ENCODE measurements around the gene KCNJ18. TPM values are rescaled to one million over a fixed set of nuclear protein-coding genes. Genes with fewer than 3 reads are reported as not detected.
"Not testable (repeated sequence)": the region's sequence is repeated elsewhere in the genome, so short reads cannot be mapped to it uniquely, and the experiment has no call there.

Gene KCNJ18
- total RNA-seq, 2 experiments from 2014 or later: not detected

GRCh38 chr17:21674242-21674731 is 18.0 kb upstream of the KCNJ18 start:
- H3K9me3 ChIP-seq (ENCODE audit: low read length): no peaks in the 10 kb centered on the region
- H3K4me1 ChIP-seq (ENCODE audit: insufficient read depth, low read length, poor library complexity, severe bottlenecking): no peaks in the 10 kb centered on the region
- H3K36me3 ChIP-seq (ENCODE audit: insufficient read depth, low read length): no peaks in the 10 kb centered on the region
- intact Hi-C loops (cut with micrococcal nuclease; ENCODE audit: unreplicated experiment): no loop called here
- H3K4me2 ChIP-seq (ENCODE audit: low read length): no peak overlapping the region
- no peak overlapping the region for H2AFZ ChIP-seq (ENCODE audit: low read length)
- no peak for DNase-seq (ENCODE audit: low spot score)
- no peak overlapping the region for H3K4me3 ChIP-seq (ENCODE audit: low read depth, low read length, poor library complexity, severe bottlenecking)
- H3K79me2 ChIP-seq (ENCODE audit: insufficient read depth, low read depth, low read length): no peaks in the 10 kb centered on the region
- no peaks in the 10 kb centered on the region for H3K9me2 ChIP-seq (ENCODE audit: insufficient read depth, low read length)
- TF ChIP-seq EZH2phosphoT487 (IDR thresholded peaks at IDR 0.05; ENCODE audit: borderline replicate concordance, low read depth, low read length) (no peak), CTCF (conservative IDR thresholded peaks at IDR 0.05; ENCODE audit: low read length) (no peak)
- H4K20me1 ChIP-seq (ENCODE audit: insufficient read depth, low read length): no peaks in the 10 kb centered on the region
- ChIA-PET CTCF (ENCODE audit: unreplicated experiment) (no interaction called here), POLR2A (interaction anchor here (0.7 kb wide), 1 partner anchor 146 kb away, joined by 3 read pairs; no protein-coding TSS in a partner anchor)
- H3K27ac ChIP-seq (ENCODE audit: low read depth, low read length, poor library complexity, severe bottlenecking): no peak overlapping the region
- BruUV-seq (replicated peaks): no TSS peak

- intact Hi-C loops (cut with micrococcal nuclease; ENCODE audit: unreplicated experiment); H3K79me2 ChIP-seq (ENCODE audit: insufficient read depth, low read depth, low read length); H4K20me1 ChIP-seq (ENCODE audit: insufficient read depth, low read length); CTCF ChIA-PET (ENCODE audit: unreplicated experiment); BruUV-seq (replicated peaks); H3K9me2 ChIP-seq (ENCODE audit: insufficient read depth, low read length); H3K9me3 ChIP-seq (ENCODE audit: low read length); H3K4me3 ChIP-seq (ENCODE audit: low read depth, low read length, poor library complexity, severe bottlenecking); H2AFZ ChIP-seq (ENCODE audit: low read length); H3K4me1 ChIP-seq (ENCODE audit: insufficient read depth, low read length, poor library complexity, severe bottlenecking); DNase-seq (ENCODE audit: low spot score); H3K36me3 ChIP-seq (ENCODE audit: insufficient read depth, low read length); H3K4me2 ChIP-seq (ENCODE audit: low read length); H3K27ac ChIP-seq (ENCODE audit: low read depth, low read length, poor library complexity, severe bottlenecking): not testable (repeated sequence)
- POLR2A ChIA-PET: interaction anchor here (0.7 kb wide), 1 partner anchor 146 kb away, joined by 3 read pairs; no protein-coding TSS in a partner anchor
Observed at GRCh38 chr17:21674891-21675738, 17.2 kb upstream of the KCNJ18 start.

- DNase-seq (ENCODE audit: low spot score); H3K36me3 ChIP-seq (ENCODE audit: insufficient read depth, low read length); CTCF ChIA-PET (ENCODE audit: unreplicated experiment); H3K9me2 ChIP-seq (ENCODE audit: insufficient read depth, low read length); intact Hi-C loops (cut with micrococcal nuclease; ENCODE audit: unreplicated experiment); H3K4me2 ChIP-seq (ENCODE audit: low read length); H4K20me1 ChIP-seq (ENCODE audit: insufficient read depth, low read length); POLR2A ChIA-PET; H2AFZ ChIP-seq (ENCODE audit: low read length); H3K9me3 ChIP-seq (ENCODE audit: low read length); H3K27ac ChIP-seq (ENCODE audit: low read depth, low read length, poor library complexity, severe bottlenecking); H3K4me3 ChIP-seq (ENCODE audit: low read depth, low read length, poor library complexity, severe bottlenecking); H3K79me2 ChIP-seq (ENCODE audit: insufficient read depth, low read depth, low read length); BruUV-seq (replicated peaks); H3K4me1 ChIP-seq (ENCODE audit: insufficient read depth, low read length, poor library complexity, severe bottlenecking): not testable (repeated sequence)
Observed at GRCh38 chr17:21675739-21676130, 16.6 kb upstream of the KCNJ18 start.

Measured in OCI-LY7 (cell line).